CD4-positive, alpha-beta memory T cell (primary cell): ENCODE data around the gene NFE2L2. TPM values are rescaled to one million over a fixed set of nuclear protein-coding genes. Genes with fewer than 3 reads are reported as not detected.

Source experiments
- CTCF ChIA-PET: fragments of 350-600 bp; sonication (Branson Sonifier 250); formaldehyde crosslinking; loops from one replicate; lab custom pipeline; 2021; ENCODE audit warnings: inconsistent platforms; ENCODE audit not compliant: partially characterized antibody; lab: Charles Lee
- POLR2A ChIA-PET: fragments of 350-600 bp; sonication (Branson Sonifier 250); formaldehyde crosslinking; loops from one replicate; lab custom pipeline; 2021; ENCODE audit not compliant: partially characterized antibody; lab: Charles Lee
- DNase-seq, 5 donors: peaks; one replicate each; pipeline versions ENCODE4 v3.0.0 to v3.0.0-alpha.2; 2020 to 2022; ENCODE audit warnings: mixed read lengths in 1 of 5
- H3K27ac ChIP-seq: one replicate; pipeline ENCODE4 v1.7.0; 2013; ENCODE audit warnings: low read depth, low read length
- H3K27me3 ChIP-seq: 2 replicates; pipeline ENCODE4 v1.7.0; 2013; ENCODE audit warnings: mild to moderate bottlenecking, low read length, moderate library complexity; ENCODE audit not compliant: insufficient read depth
- H3K36me3 ChIP-seq: 2 replicates; pipeline ENCODE4 v1.7.0; 2013; ENCODE audit warnings: mild to moderate bottlenecking, low read length, moderate library complexity; ENCODE audit not compliant: insufficient read depth
- H3K4me1 ChIP-seq: 2 replicates; pipeline ENCODE4 v1.7.0; 2013; ENCODE audit warnings: mild to moderate bottlenecking, low read length, moderate library complexity; ENCODE audit not compliant: insufficient read depth
- H3K4me3 ChIP-seq, 2 donors: one replicate each; pipeline ENCODE4 v1.7.0; 2013; ENCODE audit warnings: low read length in 2 of 2, mild to moderate bottlenecking in 1 of 2
- H3K9me3 ChIP-seq, 2 donors: one replicate each; pipeline ENCODE4 v1.7.0; 2013; ENCODE audit warnings: low read length in 2 of 2, control low read depth in 1 of 2; ENCODE audit not compliant: control insufficient read depth in 1 of 2
- H3K27ac Mint-ChIP-seq, 7 donors: one replicate each; pipeline ENCODE4 v1.8.0; 2020 to 2021; ENCODE audit warnings: mixed read lengths in 7 of 7, mild to moderate bottlenecking in 6 of 7, inconsistent platforms in 3 of 7, moderate library complexity in 3 of 7
- H3K27me3 Mint-ChIP-seq, 2 donors: one replicate each; pipeline ENCODE4 v1.8.0; 2020 to 2021; ENCODE audit warnings: mixed read lengths in 2 of 2
- H3K36me3 Mint-ChIP-seq, 2 donors: one replicate each; pipeline ENCODE4 v1.8.0; 2020 to 2021; ENCODE audit warnings: mixed read lengths in 2 of 2, inconsistent platforms in 1 of 2, mild to moderate bottlenecking in 1 of 2
- H3K4me1 Mint-ChIP-seq, 4 donors: one replicate each; pipeline ENCODE4 v1.8.0; 2020 to 2021; ENCODE audit warnings: mixed read lengths in 4 of 4, mild to moderate bottlenecking in 1 of 4
- H3K4me3 Mint-ChIP-seq, 8 donors: one replicate each; pipeline ENCODE4 v1.8.0; 2020 to 2021; ENCODE audit warnings: mixed read lengths in 8 of 8, mild to moderate bottlenecking in 7 of 8, moderate library complexity in 6 of 8, inconsistent platforms in 3 of 8
- H3K9me3 Mint-ChIP-seq, 8 donors: one replicate each; pipeline ENCODE4 v1.8.0; 2020 to 2021; ENCODE audit warnings: mixed read lengths in 8 of 8, mild to moderate bottlenecking in 5 of 8, inconsistent platforms in 3 of 8, moderate library complexity in 1 of 8
- intact Hi-C: fragments of 100-400 bp; cut with micrococcal nuclease; formaldehyde crosslinking; loops from one replicate; pipeline ENCODE4 v1.15.1; 2023
- polyA plus RNA-seq, 2 donors: library from polyadenylated mRNA; unstranded; fragments of 300-500 nt; fragmentation: Illumina TruSeq; gene quantifications; one replicate each; pipeline ENCODE4 v1.2.3, GENCODE V29; 2021
- total RNA-seq, 2 experiments: library from RNA; stranded (reverse); gene quantifications; one replicate each; pipeline ENCODE4 v1.2.3, GENCODE V29; 2021

The NFE2L2 gene
- total and polyA plus RNA-seq, 4 experiments from 2014 or later: 39.6 to 86.9 (median 75.2) TPM

GRCh38 chr2:177264209-177264692, 276 bp downstream of the NFE2L2 start:
- H3K4me3 ChIP-seq: peak overlapping the region; percentile 57 to 100
- peak overlapping the region; percentile 100 for H3K27ac ChIP-seq
- no peaks in the 10 kb centered on the region for H3K9me3 Mint-ChIP-seq
- peaks cover 3 to 27% of the 10 kb centered on the region in 2 donors for H3K36me3 Mint-ChIP-seq
- H3K4me1 ChIP-seq: peaks cover 53% of the 10 kb centered on the region
- no peaks in the 10 kb centered on the region for H3K9me3 ChIP-seq
- no peaks in the 10 kb centered on the region for H3K27me3 ChIP-seq
- H3K36me3 ChIP-seq: no peaks in the 10 kb centered on the region
- H3K4me1 Mint-ChIP-seq: peaks cover 33 to 69% (median 47%) of the 10 kb centered on the region in 4 donors
- H3K27ac Mint-ChIP-seq: peak overlapping the region in 5 of 7 donors; percentile 48 to 100 (median 99)
- no peaks in the 10 kb centered on the region for H3K27me3 Mint-ChIP-seq
- intact Hi-C loops: loop anchor here (1.0 to 5.0 kb wide), 3 partner anchors 128 to 848 kb away; partner anchors contain the start of genes AGPS and RBM45
- H3K4me3 Mint-ChIP-seq: peak overlapping the region in 6 of 8 donors; percentile 21 to 98 (median 96)
- ChIA-PET CTCF (interaction anchor here (0.7 to 11.1 kb wide), 42 partner anchors 8 to 848 kb away, joined by 3 to 161 read pairs (median 10); partner anchors contain the start of genes AGPS, HNRNPA3 and RBM45), POLR2A (interaction anchor here (0.8 to 7.0 kb wide), 40 partner anchors 9 to 1263 kb away, joined by 3 to 260 read pairs (median 17); partner anchors contain the start of genes AGPS, HNRNPA3, LNPK and PJVK)
- DNase-seq: no peak

DNA sequence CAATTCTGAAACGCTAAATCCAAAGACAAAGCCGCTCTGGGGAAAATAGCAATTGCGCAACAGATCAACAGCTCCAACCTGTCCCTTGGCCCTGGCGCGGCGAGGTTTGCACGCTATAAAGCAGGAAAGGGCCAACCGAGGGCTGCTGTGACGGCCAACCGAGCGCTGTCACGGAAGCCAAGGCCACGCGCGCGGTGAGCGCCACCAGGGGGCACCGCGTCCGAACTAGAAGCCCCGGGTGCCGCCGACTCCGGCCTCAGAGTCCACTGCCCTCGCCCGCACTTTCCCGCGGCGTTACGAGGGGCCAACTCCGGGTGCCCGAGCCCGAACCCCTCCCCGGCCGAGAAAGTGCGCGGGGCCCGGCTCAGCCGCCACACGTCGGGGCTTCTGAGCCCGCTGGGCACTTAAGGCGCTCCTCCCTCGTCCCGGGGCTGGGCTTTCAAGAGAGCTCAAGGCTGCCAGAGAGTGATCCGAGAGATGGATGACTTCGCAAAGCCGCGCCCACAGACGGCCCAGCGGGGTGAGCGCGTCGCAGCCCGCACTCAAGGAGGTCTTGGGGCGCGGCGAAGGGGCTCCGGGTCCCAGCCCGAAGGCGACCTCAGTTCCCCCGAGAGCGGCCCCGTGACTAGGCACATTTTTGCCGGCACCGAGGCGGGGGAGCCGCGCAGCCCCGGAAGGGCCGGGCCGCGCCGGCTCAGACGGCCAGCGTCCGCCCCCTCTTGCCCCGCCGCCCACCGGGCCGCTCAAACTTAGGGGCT, 897 bp downstream of the NFE2L2 start:
- Mint-ChIP-seq H3K4me3 (peak overlapping the region; percentile 93 to 98 (median 96)), H3K36me3 (peaks cover 3 to 30% of the 10 kb centered on the region in 2 donors), H3K27ac (peak overlapping the region; percentile 94 to 100 (median 99)), H3K4me1 (peaks cover 36 to 75% (median 53%) of the 10 kb centered on the region in 4 donors), H3K9me3 (no peaks in the 10 kb centered on the region), H3K27me3 (no peaks in the 10 kb centered on the region)
- no peaks in the 10 kb centered on the region for H3K27me3 ChIP-seq
- H3K4me3 ChIP-seq: peak overlapping the region; percentile 57 to 100
- H3K4me1 ChIP-seq: peaks cover 59% of the 10 kb centered on the region
- peak overlapping the region; percentile 100 for H3K27ac ChIP-seq
- intact Hi-C loops: loop anchor here (1.0 to 5.0 kb wide), 8 partner anchors 23 to 849 kb away; partner anchors contain the start of genes AGPS, HNRNPA3 and RBM45
- ChIA-PET CTCF (interaction anchor here (0.6 to 11.1 kb wide), 40 partner anchors 9 to 287 kb away, joined by 3 to 161 read pairs (median 9); partner anchors contain the start of genes AGPS and HNRNPA3), POLR2A (interaction anchor here (0.7 to 7.0 kb wide), 42 partner anchors 10 to 1261 kb away, joined by 3 to 260 read pairs (median 12); partner anchors contain the start of genes AGPS, HNRNPA3, PJVK and PRKRA)
- no peaks in the 10 kb centered on the region for H3K36me3 ChIP-seq
- DNase-seq: peak; percentile 93 to 97 (median 94)
- no peaks in the 10 kb centered on the region for H3K9me3 ChIP-seq

DNA sequence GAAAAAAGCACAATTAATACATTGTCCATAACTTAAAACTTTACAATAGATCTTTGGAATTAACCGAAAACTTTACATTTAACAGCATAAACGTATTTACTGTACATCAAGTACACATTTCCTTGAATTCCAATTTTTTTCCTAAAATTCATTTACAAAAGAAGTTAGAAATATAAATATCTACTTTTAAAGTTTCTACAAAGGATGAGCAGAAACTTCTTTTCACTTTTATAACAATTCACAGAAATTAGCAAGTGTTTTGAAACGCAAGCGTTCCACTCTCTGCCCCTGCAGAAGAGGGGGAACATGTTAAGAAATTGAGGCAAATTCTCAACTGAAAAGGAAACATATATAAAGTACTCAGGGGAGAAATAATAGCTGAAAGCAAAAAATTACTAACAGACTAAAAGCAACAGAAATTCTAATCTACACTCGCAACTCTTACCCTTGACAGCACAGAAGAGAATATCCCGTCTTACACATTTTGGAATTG, 1.5 kb downstream of the NFE2L2 start:
- H3K9me3 Mint-ChIP-seq: peaks cover 0 to 2% (median 0%) of the 10 kb centered on the region in 8 donors
- Histone ChIP-seq H3K27me3 (no peaks in the 10 kb centered on the region), H3K4me3 (peak overlapping the region; percentile 57 to 100), H3K36me3 (no peaks in the 10 kb centered on the region), H3K4me1 (peaks cover 64% of the 10 kb centered on the region), H3K9me3 (no peaks in the 10 kb centered on the region), H3K27ac (peak overlapping the region; percentile 100)
- CTCF ChIA-PET: interaction anchor here (0.6 to 11.1 kb wide), 37 partner anchors 9 to 288 kb away, joined by 3 to 161 read pairs (median 10); partner anchors contain the start of genes AGPS and HNRNPA3
- peak overlapping the region; percentile 93 to 98 (median 96) for H3K4me3 Mint-ChIP-seq
- no peaks in the 10 kb centered on the region for H3K27me3 Mint-ChIP-seq
- intact Hi-C loops: loop anchor here (1.0 to 5.0 kb wide), 8 partner anchors 10 to 849 kb away; partner anchors contain the start of genes AGPS, HNRNPA3 and RBM45
- H3K27ac Mint-ChIP-seq: peak overlapping the region; percentile 95 to 99 (median 97)
- POLR2A ChIA-PET: interaction anchor here (0.7 to 7.0 kb wide), 37 partner anchors 9 to 1187 kb away, joined by 3 to 260 read pairs (median 18); partner anchors contain the start of genes AGPS, HNRNPA3, PJVK and PRKRA
- peaks cover 9 to 34% of the 10 kb centered on the region in 2 donors for H3K36me3 Mint-ChIP-seq
- peaks cover 42 to 82% (median 58%) of the 10 kb centered on the region in 4 donors for H3K4me1 Mint-ChIP-seq
- no peak for DNase-seq

DNA sequence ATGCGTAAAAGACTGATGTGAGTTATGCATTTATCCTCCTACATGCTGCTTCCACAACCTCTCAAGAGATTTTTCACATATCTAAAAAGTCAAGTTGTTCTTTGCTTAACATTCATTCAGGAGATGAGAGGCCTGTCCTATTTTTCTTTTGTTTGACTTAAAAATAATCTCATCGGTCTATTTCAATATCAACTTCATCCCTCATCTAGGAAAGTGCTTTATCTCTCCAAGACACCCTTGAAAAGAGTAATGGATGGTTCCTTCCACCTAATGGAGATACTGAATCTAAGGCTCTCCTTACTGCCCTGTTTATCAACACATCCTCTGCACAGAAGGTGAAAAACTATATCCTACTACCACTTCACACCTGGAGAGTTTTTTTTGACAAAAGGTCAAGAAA, 2.4 kb downstream of the NFE2L2 start:
- DNase-seq: no peak
- intact Hi-C loops: loop anchor here (1.0 to 5.0 kb wide), 3 partner anchors 9 to 850 kb away; partner anchors contain the start of genes AGPS and RBM45
- Mint-ChIP-seq H3K9me3 (peaks cover 0 to 2% (median 0%) of the 10 kb centered on the region in 8 donors), H3K4me3 (peak overlapping the region; percentile 93 to 98 (median 96)), H3K4me1 (peaks cover 47 to 86% (median 60%) of the 10 kb centered on the region in 4 donors), H3K36me3 (peaks cover 9 to 41% of the 10 kb centered on the region in 2 donors), H3K27ac (peak overlapping the region; percentile 91 to 99 (median 96)), H3K27me3 (no peaks in the 10 kb centered on the region)
- H3K27me3 ChIP-seq: no peaks in the 10 kb centered on the region
- H3K36me3 ChIP-seq: no peaks in the 10 kb centered on the region
- H3K4me3 ChIP-seq: peak overlapping the region; percentile 57 to 100
- peaks cover 73% of the 10 kb centered on the region for H3K4me1 ChIP-seq
- POLR2A ChIA-PET: interaction anchor here (1.2 to 7.0 kb wide), 13 partner anchors 19 to 153 kb away, joined by 4 to 260 read pairs (median 55); partner anchors contain the start of genes AGPS and HNRNPA3
- CTCF ChIA-PET: interaction anchor here (2.0 to 11.1 kb wide), 8 partner anchors 19 to 98 kb away, joined by 5 to 161 read pairs (median 37); no protein-coding TSS in a partner anchor
- peak overlapping the region; percentile 100 for H3K27ac ChIP-seq
- no peaks in the 10 kb centered on the region for H3K9me3 ChIP-seq

GRCh38 chr2:177261116-177262060, 3.1 kb downstream of the NFE2L2 start:
- ChIA-PET POLR2A (interaction anchor here (0.9 to 4.1 kb wide), 8 partner anchors 33 to 96 kb away, joined by 3 to 34 read pairs (median 4); partner anchors contain the start of gene HNRNPA3), CTCF (interaction anchor here (1.4 to 1.6 kb wide), 3 partner anchors 23 to 97 kb away, joined by 3 to 6 read pairs (median 4); no protein-coding TSS in a partner anchor)
- H3K36me3 Mint-ChIP-seq: peaks cover 9 to 42% of the 10 kb centered on the region in 2 donors
- Histone ChIP-seq H3K27me3 (no peaks in the 10 kb centered on the region), H3K4me1 (peaks cover 73% of the 10 kb centered on the region), H3K4me3 (peak overlapping the region; percentile 57 to 100), H3K27ac (peak overlapping the region; percentile 100), H3K9me3 (no peaks in the 10 kb centered on the region), H3K36me3 (no peaks in the 10 kb centered on the region)
- peak overlapping the region; percentile 57 to 99 (median 96) for H3K27ac Mint-ChIP-seq
- peak overlapping the region; percentile 93 to 98 (median 96) for H3K4me3 Mint-ChIP-seq
- H3K27me3 Mint-ChIP-seq: no peaks in the 10 kb centered on the region
- intact Hi-C loops: loop anchor here (1.0 to 5.0 kb wide), 3 partner anchors 8 to 851 kb away; partner anchors contain the start of genes AGPS and RBM45
- peaks cover 0 to 2% (median 0%) of the 10 kb centered on the region in 8 donors for H3K9me3 Mint-ChIP-seq
- H3K4me1 Mint-ChIP-seq: peaks cover 47 to 86% (median 61%) of the 10 kb centered on the region in 4 donors
- DNase-seq: no peak
